IMR-90 (cell line): ENCODE results near the gene SEPSECS.

Experiments
- BHLHE40 ChIP-seq: fragments of 150-350 bp; IDR thresholded peaks from 2 replicates; pipeline ENCODE4 v1.6.1; 2016; ENCODE audit warnings: mild to moderate bottlenecking, low read depth, low read length
- CEBPB ChIP-seq: IDR thresholded peaks from 2 replicates; pipeline ENCODE4 v1.6.1; 2012; ENCODE audit warnings: low read depth, low read length, improper control_type of control experiment
- CHD1 ChIP-seq: IDR thresholded peaks from 2 replicates; pipeline ENCODE4 v1.6.1; 2012; ENCODE audit warnings: low read depth, low read length, improper control_type of control experiment
- CTCF ChIP-seq: conservative IDR thresholded peaks from 2 replicates; pipeline ENCODE4 v1.5.1; 2012; ENCODE audit warnings: mild to moderate bottlenecking, low read depth, low read length, improper control_type of control experiment
- MAZ ChIP-seq: IDR thresholded peaks from 2 replicates; pipeline ENCODE4 v1.6.1; 2012; ENCODE audit warnings: low read depth, mild to moderate bottlenecking, low read length, improper control_type of control experiment, moderate library complexity, borderline replicate concordance
- MXI1 ChIP-seq: IDR thresholded peaks from 2 replicates; pipeline ENCODE4 v1.6.1; 2012; ENCODE audit warnings: low read depth, mild to moderate bottlenecking, low read length, moderate library complexity, borderline replicate concordance
- NFE2L2 ChIP-seq: fragments of 150-350 bp; IDR thresholded peaks from 2 replicates; pipeline ENCODE4 v1.6.1; 2016; ENCODE audit warnings: low read depth, mild to moderate bottlenecking, low read length
- POLR2A ChIP-seq: IDR thresholded peaks from 2 replicates; pipeline ENCODE4 v1.6.1; 2012; ENCODE audit warnings: mild to moderate bottlenecking, low read depth, low read length
- RAD21 ChIP-seq: IDR thresholded peaks from 2 replicates; pipeline ENCODE4 v1.6.1; 2012; ENCODE audit warnings: low read length, improper control_type of control experiment
- RCOR1 ChIP-seq: IDR thresholded peaks from 2 replicates; pipeline ENCODE4 v1.6.1; 2012; ENCODE audit warnings: mild to moderate bottlenecking, low read length, improper control_type of control experiment; ENCODE audit not compliant: insufficient replicate concordance
- RFX5 ChIP-seq: IDR thresholded peaks from 2 replicates; pipeline ENCODE4 v1.8.0; 2012; ENCODE audit warnings: low read depth, mild to moderate bottlenecking, low read length, moderate library complexity
- SMC3 ChIP-seq: fragments of 150-350 bp; IDR thresholded peaks from 2 replicates; pipeline ENCODE4 v1.6.1; 2016; ENCODE audit warnings: low read depth, mild to moderate bottlenecking, antibody characterized with exemption, low read length, moderate library complexity
- TF ChIP-seq, protein P1 (sequence below): fragments of 150-350 bp; IDR thresholded peaks from 2 replicates; pipeline ENCODE4 v1.6.1; 2017; ENCODE audit warnings: mild to moderate bottlenecking, antibody characterized with exemption, low read length, low read depth
- TF ChIP-seq, protein P2 (sequence below): fragments of 150-350 bp; IDR thresholded peaks from 2 replicates; pipeline ENCODE4 v1.6.1; 2016; ENCODE audit warnings: low read depth, mild to moderate bottlenecking, low read length, moderate library complexity, borderline replicate concordance

- no peak for TF ChIP-seq POLR2A
- no peak for TF ChIP-seq CTCF
- TF ChIP-seq, protein P1, sequence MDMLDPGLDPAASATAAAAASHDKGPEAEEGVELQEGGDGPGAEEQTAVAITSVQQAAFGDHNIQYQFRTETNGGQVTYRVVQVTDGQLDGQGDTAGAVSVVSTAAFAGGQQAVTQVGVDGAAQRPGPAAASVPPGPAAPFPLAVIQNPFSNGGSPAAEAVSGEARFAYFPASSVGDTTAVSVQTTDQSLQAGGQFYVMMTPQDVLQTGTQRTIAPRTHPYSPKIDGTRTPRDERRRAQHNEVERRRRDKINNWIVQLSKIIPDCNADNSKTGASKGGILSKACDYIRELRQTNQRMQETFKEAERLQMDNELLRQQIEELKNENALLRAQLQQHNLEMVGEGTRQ = no peak
- TF ChIP-seq, protein P2, sequence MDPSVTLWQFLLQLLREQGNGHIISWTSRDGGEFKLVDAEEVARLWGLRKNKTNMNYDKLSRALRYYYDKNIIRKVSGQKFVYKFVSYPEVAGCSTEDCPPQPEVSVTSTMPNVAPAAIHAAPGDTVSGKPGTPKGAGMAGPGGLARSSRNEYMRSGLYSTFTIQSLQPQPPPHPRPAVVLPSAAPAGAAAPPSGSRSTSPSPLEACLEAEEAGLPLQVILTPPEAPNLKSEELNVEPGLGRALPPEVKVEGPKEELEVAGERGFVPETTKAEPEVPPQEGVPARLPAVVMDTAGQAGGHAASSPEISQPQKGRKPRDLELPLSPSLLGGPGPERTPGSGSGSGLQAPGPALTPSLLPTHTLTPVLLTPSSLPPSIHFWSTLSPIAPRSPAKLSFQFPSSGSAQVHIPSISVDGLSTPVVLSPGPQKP = no peak
- TF ChIP-seq RCOR1 = no peak
- no peak for TF ChIP-seq CHD1
- no peak for TF ChIP-seq RAD21
- TF ChIP-seq MXI1 = no peak
- TF ChIP-seq MAZ = no peak
- no peak for TF ChIP-seq SMC3
- TF ChIP-seq BHLHE40 = no peak
- TF ChIP-seq NFE2L2 = no peak
- no peak for TF ChIP-seq RFX5
- no peak for TF ChIP-seq CEBPB
These were observed 55.7 kb downstream of the SEPSECS start for GRCh38 chr4:25104591-25104990.
